ENCODE data around the gene TMC1. TPM values are rescaled to one million over a fixed set of nuclear protein-coding genes. Genes with fewer than 3 reads are reported as not detected.

Gene TMC1
- total RNA-seq, 2 donors from 2014 or later: 0.09 TPM; not detected in 1

DNA sequence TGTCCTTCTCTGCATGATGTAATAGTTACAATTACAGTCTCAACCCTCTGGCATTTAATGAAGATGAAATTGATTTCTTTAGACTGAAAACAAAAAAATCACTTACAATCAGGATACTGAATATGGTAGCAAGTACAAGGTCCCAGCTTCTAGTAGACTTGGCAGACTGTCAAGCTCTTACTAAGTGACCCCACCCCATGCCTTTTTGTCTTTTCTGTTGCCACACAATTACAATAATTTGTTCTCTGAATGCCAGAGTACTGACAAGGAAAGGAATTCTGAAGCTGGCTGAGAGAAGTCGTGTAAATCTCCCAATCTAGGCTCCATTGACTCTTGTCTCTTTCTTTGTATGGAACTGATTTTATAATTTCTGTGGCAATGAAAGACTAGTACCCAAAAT, 154.2 kb downstream of the TMC1 start:
- no peaks in the 10 kb centered on the region for H3K9me3 Mint-ChIP-seq
- DNase-seq: no peak
- no peak overlapping the region for H3K4me3 Mint-ChIP-seq
- H3K9ac ChIP-seq (ENCODE audit: extremely low read depth, low read length, poor library complexity, severe bottlenecking): no peak overlapping the region
- 76 to 100% methylated on average over 1 of the region's 1 CpG for WGBS, 2 experiments (ENCODE audit: insufficient coverage in 1 of 2, insufficient read length in 1 of 2)
- H3K27me3 Mint-ChIP-seq (ENCODE audit: insufficient read depth): no peaks in the 10 kb centered on the region
- no peaks in the 10 kb centered on the region for H3K36me3 Mint-ChIP-seq (ENCODE audit: low read depth)
- H3K27ac ChIP-seq (ENCODE audit: low read depth, low read length): no peak overlapping the region
- H3K4me1 Mint-ChIP-seq: peaks cover 2% of the 10 kb centered on the region
- TF ChIP-seq, protein P1, sequence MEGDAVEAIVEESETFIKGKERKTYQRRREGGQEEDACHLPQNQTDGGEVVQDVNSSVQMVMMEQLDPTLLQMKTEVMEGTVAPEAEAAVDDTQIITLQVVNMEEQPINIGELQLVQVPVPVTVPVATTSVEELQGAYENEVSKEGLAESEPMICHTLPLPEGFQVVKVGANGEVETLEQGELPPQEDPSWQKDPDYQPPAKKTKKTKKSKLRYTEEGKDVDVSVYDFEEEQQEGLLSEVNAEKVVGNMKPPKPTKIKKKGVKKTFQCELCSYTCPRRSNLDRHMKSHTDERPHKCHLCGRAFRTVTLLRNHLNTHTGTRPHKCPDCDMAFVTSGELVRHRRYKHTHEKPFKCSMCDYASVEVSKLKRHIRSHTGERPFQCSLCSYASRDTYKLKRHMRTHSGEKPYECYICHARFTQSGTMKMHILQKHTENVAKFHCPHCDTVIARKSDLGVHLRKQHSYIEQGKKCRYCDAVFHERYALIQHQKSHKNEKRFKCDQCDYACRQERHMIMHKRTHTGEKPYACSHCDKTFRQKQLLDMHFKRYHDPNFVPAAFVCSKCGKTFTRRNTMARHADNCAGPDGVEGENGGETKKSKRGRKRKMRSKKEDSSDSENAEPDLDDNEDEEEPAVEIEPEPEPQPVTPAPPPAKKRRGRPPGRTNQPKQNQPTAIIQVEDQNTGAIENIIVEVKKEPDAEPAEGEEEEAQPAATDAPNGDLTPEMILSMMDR (conservative IDR thresholded peaks at IDR 0.05): no peak
- no peaks in the 10 kb centered on the region for H3K9me3 ChIP-seq (ENCODE audit: control insufficient read depth, low read length)
- no peaks in the 10 kb centered on the region for H3K4me1 ChIP-seq (ENCODE audit: control insufficient read depth, insufficient read depth, low read length)
- no peaks in the 10 kb centered on the region for H3K36me3 ChIP-seq (ENCODE audit: control insufficient read depth, insufficient read depth, low read length)
- no peak overlapping the region for H3K27ac Mint-ChIP-seq
- no peak overlapping the region for H3K4me3 ChIP-seq (ENCODE audit: low read length)
- H3K27me3 ChIP-seq (ENCODE audit: control insufficient read depth, insufficient read depth, low read length, poor library complexity, severe bottlenecking): no peaks in the 10 kb centered on the region

DNA sequence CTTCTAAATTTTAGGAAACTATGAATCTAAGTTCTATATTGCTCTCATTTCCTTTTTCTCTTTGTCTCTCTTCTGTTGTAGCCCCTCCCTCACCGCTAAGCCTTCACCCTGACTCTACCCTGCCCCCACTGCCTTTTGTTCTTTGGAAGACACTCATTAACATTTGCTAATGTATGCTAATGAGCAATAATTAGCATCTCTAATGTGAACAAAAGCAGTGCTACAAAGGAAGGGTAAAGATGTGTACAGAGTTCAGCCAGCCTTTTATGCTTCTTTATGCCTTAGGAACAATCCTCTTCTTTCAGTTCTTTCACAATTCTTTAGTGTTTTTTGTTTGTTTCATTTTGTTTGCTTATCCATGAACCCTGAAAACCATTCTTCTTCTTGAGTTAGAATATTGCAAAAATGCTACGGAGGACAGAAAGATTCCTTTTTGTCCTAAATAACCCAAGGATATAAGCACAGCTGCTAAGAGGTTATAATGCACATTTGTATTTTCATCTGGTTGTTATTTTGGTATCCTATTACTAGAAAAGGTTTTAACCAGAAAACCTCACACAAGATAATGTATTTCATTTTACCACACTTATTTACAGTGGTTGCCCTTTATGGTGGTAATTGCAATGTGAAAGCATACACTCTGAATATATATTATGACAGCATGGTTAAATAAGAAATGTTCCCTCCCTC, 159.3 kb downstream of the TMC1 start:
- H3K4me3 Mint-ChIP-seq: no peak overlapping the region
- 9% methylated on average over 2 of the region's 2 CpGs; no CpG with 5 or more reads in 1 of the 2 experiments for WGBS, 2 experiments (ENCODE audit: insufficient coverage in 1 of 2, insufficient read length in 1 of 2)
- H3K36me3 Mint-ChIP-seq (ENCODE audit: low read depth): no peaks in the 10 kb centered on the region
- TF ChIP-seq, protein P1 (conservative IDR thresholded peaks at IDR 0.05): no peak
- Histone ChIP-seq H3K4me3 (ENCODE audit: low read length) (no peak overlapping the region), H3K4me1 (ENCODE audit: control insufficient read depth, insufficient read depth, low read length) (no peaks in the 10 kb centered on the region), H3K36me3 (ENCODE audit: control insufficient read depth, insufficient read depth, low read length) (no peaks in the 10 kb centered on the region), H3K9me3 (ENCODE audit: control insufficient read depth, low read length) (no peaks in the 10 kb centered on the region), H3K9ac (ENCODE audit: extremely low read depth, low read length, poor library complexity, severe bottlenecking) (no peak overlapping the region), H3K27ac (ENCODE audit: low read depth, low read length) (no peak overlapping the region), H3K27me3 (ENCODE audit: control insufficient read depth, insufficient read depth, low read length, poor library complexity, severe bottlenecking) (no peaks in the 10 kb centered on the region)
- no peaks in the 10 kb centered on the region for H3K27me3 Mint-ChIP-seq (ENCODE audit: insufficient read depth)
- no peaks in the 10 kb centered on the region for H3K9me3 Mint-ChIP-seq
- H3K27ac Mint-ChIP-seq: peak overlapping the region; percentile 80
- peaks cover 11% of the 10 kb centered on the region for H3K4me1 Mint-ChIP-seq
- peak; percentile 88 for DNase-seq

DNA sequence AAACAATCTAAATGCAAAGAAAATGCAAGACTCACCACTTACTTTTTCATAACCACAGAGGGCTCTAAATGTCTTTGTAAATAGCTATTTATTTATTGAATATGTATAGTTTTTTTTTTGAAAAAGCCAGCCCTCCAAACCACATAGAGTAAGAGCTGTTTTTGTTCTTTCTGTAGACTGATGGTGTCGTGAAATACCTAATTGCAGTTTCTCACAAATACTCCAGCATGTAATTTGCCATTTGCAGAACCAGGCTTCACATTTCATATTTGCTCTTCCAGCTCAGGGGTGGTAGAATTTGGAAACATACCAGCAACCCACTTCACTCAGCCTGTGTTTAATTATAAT, 159.8 kb downstream of the TMC1 start:
- DNase-seq: no peak
- Histone ChIP-seq H3K36me3 (ENCODE audit: control insufficient read depth, insufficient read depth, low read length) (no peaks in the 10 kb centered on the region), H3K4me3 (ENCODE audit: low read length) (no peak overlapping the region), H3K9ac (ENCODE audit: extremely low read depth, low read length, poor library complexity, severe bottlenecking) (no peak overlapping the region), H3K4me1 (ENCODE audit: control insufficient read depth, insufficient read depth, low read length) (no peaks in the 10 kb centered on the region), H3K9me3 (ENCODE audit: control insufficient read depth, low read length) (no peaks in the 10 kb centered on the region), H3K27ac (ENCODE audit: low read depth, low read length) (no peak overlapping the region), H3K27me3 (ENCODE audit: control insufficient read depth, insufficient read depth, low read length, poor library complexity, severe bottlenecking) (no peaks in the 10 kb centered on the region)
- Mint-ChIP-seq H3K4me1 (peaks cover 11% of the 10 kb centered on the region), H3K9me3 (no peaks in the 10 kb centered on the region), H3K27ac (peak overlapping the region; percentile 46), H3K36me3 (ENCODE audit: low read depth) (no peaks in the 10 kb centered on the region), H3K27me3 (ENCODE audit: insufficient read depth) (no peaks in the 10 kb centered on the region), H3K4me3 (no peak overlapping the region)
- TF ChIP-seq, protein P1 (conservative IDR thresholded peaks at IDR 0.05): no peak
- WGBS, 2 experiments (ENCODE audit: insufficient coverage in 1 of 2, insufficient read length in 1 of 2): 86 to 89% methylated on average over 1 of the region's 1 CpG
